Fibroblast of lung (primary cell): Measurements from ENCODE around the gene ZSCAN2. TPM values are rescaled to one million over a fixed set of nuclear protein-coding genes. Genes with fewer than 3 reads are reported as not detected.
A peak's percentile ranks its signal among the peaks of the same experiment; 100 is the strongest.

Experiments used
- DNase-seq, 2 donors: peaks; one replicate each; pipeline versions ENCODE4 v3.0.0 to v3.0.0-alpha.2; 2010; ENCODE audit warnings: low read depth in 2 of 2
- H2AFZ ChIP-seq: 2 replicates; pipeline ENCODE4 v1.5.1; 2012; ENCODE audit warnings: low read length, control low read depth, inconsistent platforms
- H3K27ac ChIP-seq: 2 replicates; pipeline ENCODE4 v1.5.1; 2011; ENCODE audit warnings: low read length, control low read depth; ENCODE audit not compliant: insufficient read depth
- H3K27me3 ChIP-seq: 2 replicates; pipeline ENCODE4 v1.5.1; 2011; ENCODE audit warnings: mild to moderate bottlenecking, low read length; ENCODE audit not compliant: control insufficient read depth, insufficient read depth
- H3K36me3 ChIP-seq: 2 replicates; pipeline ENCODE4 v1.5.1; 2011; ENCODE audit warnings: low read length; ENCODE audit not compliant: control insufficient read depth, insufficient read depth
- H3K4me1 ChIP-seq: 2 replicates; pipeline ENCODE4 v1.5.1; 2011; ENCODE audit warnings: low read length; ENCODE audit not compliant: control insufficient read depth, insufficient read depth; ENCODE audit errors: extremely low read depth
- H3K4me2 ChIP-seq: 2 replicates; pipeline ENCODE4 v1.5.1; 2011; ENCODE audit warnings: low read length, control low read depth; ENCODE audit not compliant: insufficient read depth; ENCODE audit errors: extremely low read depth
- H3K4me3 ChIP-seq, 4 experiments: fragments of 200-600 bp in 1 of 4; sonication (generic) in 1 of 4; replicated peaks in 1 of 4; 2 replicates each; pipeline ENCODE4 v1.5.1; 2011 to 2016; ENCODE audit warnings: low read length in 4 of 4, low read depth in 3 of 4, mild to moderate bottlenecking in 3 of 4, control low read depth in 2 of 4, inconsistent platforms in 1 of 4, mixed read lengths in 1 of 4; ENCODE audit not compliant: insufficient read depth in 1 of 4; ENCODE audit errors: control extremely low read depth in 1 of 4
- H3K79me2 ChIP-seq: 2 replicates; pipeline ENCODE4 v1.5.1; 2012; ENCODE audit warnings: mild to moderate bottlenecking, low read length, inconsistent platforms; ENCODE audit not compliant: control insufficient read depth, insufficient read depth
- H3K9ac ChIP-seq: 2 replicates; pipeline ENCODE4 v1.5.1; 2011; ENCODE audit warnings: mild to moderate bottlenecking, low read length, control low read depth; ENCODE audit not compliant: insufficient read depth
- H3K9me3 ChIP-seq: 2 replicates; pipeline ENCODE4 v1.5.1; 2012; ENCODE audit warnings: low read depth, low read length; ENCODE audit not compliant: control insufficient read depth, insufficient read depth
- H4K20me1 ChIP-seq: 2 replicates; pipeline ENCODE4 v1.5.1; 2011; ENCODE audit warnings: low read length; ENCODE audit not compliant: control insufficient read depth, insufficient read depth; ENCODE audit errors: extremely low read depth
- EZH2 ChIP-seq: IDR thresholded peaks from 2 replicates; pipeline ENCODE4 v1.5.1; 2012; ENCODE audit warnings: low read length, control low read depth, mild to moderate bottlenecking; ENCODE audit errors: missing control alignments
- polyA plus RNA-seq, 2 donors: library from polyadenylated mRNA; depleted of rRNA in 1 of 2; stranded (reverse) in 1 of 2; unstranded in 1 of 2; fragments of >200 nt; gene quantifications; 2 replicates each; pipeline ENCODE4 v1.2.1, GENCODE V29; 2011 to 2012; ENCODE audit warnings: missing spikeins in 1 of 2
- total RNA-seq: library from RNA; depleted of rRNA; stranded (reverse); fragments of >200 nt; gene quantifications from 2 replicates; pipeline ENCODE4 v1.2.1, GENCODE V29; 2014
- TF ChIP-seq, protein P1 (sequence below), 2 donors: IDR thresholded peaks in 1 of 2; conservative IDR thresholded peaks in 1 of 2; 1 replicate in 1 of 2; 2 replicates in 1 of 2; pipeline ENCODE4 v1.5.1; 2011 to 2012; ENCODE audit warnings: low read length in 2 of 2, control low read depth in 1 of 2, inconsistent platforms in 1 of 2, low read depth in 1 of 2, mild to moderate bottlenecking in 1 of 2

ZSCAN2 gene
- total and polyA plus RNA-seq, 2 donors (not counting 1 experiment from before 2014, with no cell fraction given): 6.4 to 9.2 TPM

DNA sequence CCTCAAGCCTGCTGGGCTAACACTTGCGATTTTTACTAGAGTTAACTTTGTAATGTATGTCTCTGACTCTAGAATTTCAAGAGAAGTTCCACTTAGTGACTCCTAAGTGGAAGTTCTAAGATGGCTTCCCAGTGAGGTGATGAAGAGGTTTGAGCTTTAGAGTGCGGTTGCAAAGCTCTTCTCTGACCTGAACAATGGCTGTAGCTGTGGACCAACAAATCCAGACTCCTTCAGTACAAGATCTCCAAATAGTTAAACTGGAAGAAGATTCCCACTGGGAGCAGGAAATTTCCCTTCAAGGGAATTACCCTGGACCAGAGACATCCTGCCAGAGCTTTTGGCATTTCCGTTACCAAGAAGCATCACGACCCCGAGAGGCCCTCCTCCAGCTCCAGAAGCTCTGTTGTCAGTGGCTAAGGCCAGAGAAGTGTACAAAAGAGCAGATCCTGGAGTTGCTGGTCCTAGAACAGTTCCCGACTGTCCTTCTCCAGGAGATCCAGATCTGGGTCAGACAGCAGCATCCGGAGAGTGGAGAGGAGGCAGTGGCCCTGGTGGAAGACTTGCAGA is 31.0 kb downstream of the ZSCAN2 start:
- no peak for DNase-seq
- peak overlapping the region; percentile 69 to 86 (median 78) for H3K4me3 ChIP-seq
- H3K9me3 ChIP-seq: no peaks in the 10 kb centered on the region
- H3K4me1 ChIP-seq: peaks cover 9% of the 10 kb centered on the region
- H3K36me3 ChIP-seq: no peaks in the 10 kb centered on the region
- H3K9ac ChIP-seq: peak overlapping the region; percentile 38
- H3K27ac ChIP-seq: peak overlapping the region; percentile 77
- TF ChIP-seq, protein P1, sequence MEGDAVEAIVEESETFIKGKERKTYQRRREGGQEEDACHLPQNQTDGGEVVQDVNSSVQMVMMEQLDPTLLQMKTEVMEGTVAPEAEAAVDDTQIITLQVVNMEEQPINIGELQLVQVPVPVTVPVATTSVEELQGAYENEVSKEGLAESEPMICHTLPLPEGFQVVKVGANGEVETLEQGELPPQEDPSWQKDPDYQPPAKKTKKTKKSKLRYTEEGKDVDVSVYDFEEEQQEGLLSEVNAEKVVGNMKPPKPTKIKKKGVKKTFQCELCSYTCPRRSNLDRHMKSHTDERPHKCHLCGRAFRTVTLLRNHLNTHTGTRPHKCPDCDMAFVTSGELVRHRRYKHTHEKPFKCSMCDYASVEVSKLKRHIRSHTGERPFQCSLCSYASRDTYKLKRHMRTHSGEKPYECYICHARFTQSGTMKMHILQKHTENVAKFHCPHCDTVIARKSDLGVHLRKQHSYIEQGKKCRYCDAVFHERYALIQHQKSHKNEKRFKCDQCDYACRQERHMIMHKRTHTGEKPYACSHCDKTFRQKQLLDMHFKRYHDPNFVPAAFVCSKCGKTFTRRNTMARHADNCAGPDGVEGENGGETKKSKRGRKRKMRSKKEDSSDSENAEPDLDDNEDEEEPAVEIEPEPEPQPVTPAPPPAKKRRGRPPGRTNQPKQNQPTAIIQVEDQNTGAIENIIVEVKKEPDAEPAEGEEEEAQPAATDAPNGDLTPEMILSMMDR (conservative IDR thresholded peaks at IDR 0.05 in 1 of 2, IDR thresholded peaks at IDR 0.05 in 1 of 2; ENCODE audit: low read depth in 1 of 2, low read length in 2 of 2): no peak
- TF ChIP-seq EZH2: no peak
- H2AFZ ChIP-seq: peak overlapping the region; percentile 94
- H3K27me3 ChIP-seq: no peaks in the 10 kb centered on the region
- H3K79me2 ChIP-seq: peaks cover 12% of the 10 kb centered on the region
- peak overlapping the region; percentile 97 for H3K4me2 ChIP-seq
- no peaks in the 10 kb centered on the region for H4K20me1 ChIP-seq

DNA sequence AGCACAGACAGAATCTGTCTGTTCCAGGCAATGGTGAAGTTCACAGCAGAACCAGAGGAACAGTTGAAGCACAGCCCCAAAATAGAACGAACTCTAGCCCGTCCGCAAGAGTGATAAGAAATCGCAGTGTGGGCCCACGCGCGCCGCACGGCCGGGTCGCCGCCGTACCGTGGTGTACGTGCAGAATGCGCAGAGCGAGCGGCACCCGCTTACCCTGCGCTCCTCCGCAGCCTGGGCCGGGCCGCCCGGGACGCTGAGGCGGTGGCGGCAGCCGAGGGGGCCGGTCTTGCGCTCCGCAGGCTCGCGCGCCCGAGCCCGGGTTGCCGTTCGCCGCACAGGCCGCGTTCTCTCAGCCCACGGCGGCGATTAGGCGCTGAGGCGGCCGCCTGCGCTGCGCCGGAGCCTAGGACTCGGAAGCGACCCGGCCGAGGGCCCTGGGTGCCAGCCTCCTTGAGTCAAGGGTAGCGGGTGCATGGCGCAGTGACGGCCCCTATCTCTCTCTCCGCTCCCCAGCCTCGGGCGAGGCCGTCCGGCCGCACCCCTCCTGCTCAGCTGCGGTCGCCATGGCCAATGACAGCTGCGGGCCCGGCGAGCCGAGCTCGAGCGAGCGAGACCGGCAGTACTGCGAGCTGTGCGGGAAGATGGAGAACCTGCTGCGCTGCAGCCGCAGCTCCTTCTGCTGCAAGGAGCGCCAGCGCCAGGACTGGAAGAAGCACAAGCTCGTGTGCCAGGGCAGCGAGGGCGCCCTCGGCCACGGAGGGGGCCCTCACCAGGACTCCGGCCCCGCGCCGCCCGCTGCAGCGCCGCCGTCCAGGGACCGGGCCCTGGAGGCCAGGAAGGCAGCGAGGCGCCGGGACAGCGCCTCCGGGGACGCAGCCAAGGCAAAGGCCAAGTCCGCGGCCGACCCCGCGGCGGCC is 32.8 kb downstream of the ZSCAN2 start:
- peak overlapping the region; percentile 66 for H3K9ac ChIP-seq
- H3K9me3 ChIP-seq: no peaks in the 10 kb centered on the region
- peaks cover 12% of the 10 kb centered on the region for H3K79me2 ChIP-seq
- no peaks in the 10 kb centered on the region for H4K20me1 ChIP-seq
- peak overlapping the region; percentile 77 for H3K27ac ChIP-seq
- no peaks in the 10 kb centered on the region for H3K27me3 ChIP-seq
- H2AFZ ChIP-seq: peak overlapping the region; percentile 80
- peak overlapping the region; percentile 67 to 86 (median 69) for H3K4me3 ChIP-seq
- TF ChIP-seq, protein P1 (conservative IDR thresholded peaks at IDR 0.05 in 1 of 2, IDR thresholded peaks at IDR 0.05 in 1 of 2; ENCODE audit: low read depth in 1 of 2, low read length in 2 of 2): no peak
- TF ChIP-seq EZH2: no peak
- H3K4me2 ChIP-seq: peak overlapping the region; percentile 93
- H3K4me1 ChIP-seq: peaks cover 9% of the 10 kb centered on the region
- peaks cover 1% of the 10 kb centered on the region for H3K36me3 ChIP-seq
- peak; percentile 68 to 83 for DNase-seq

DNA sequence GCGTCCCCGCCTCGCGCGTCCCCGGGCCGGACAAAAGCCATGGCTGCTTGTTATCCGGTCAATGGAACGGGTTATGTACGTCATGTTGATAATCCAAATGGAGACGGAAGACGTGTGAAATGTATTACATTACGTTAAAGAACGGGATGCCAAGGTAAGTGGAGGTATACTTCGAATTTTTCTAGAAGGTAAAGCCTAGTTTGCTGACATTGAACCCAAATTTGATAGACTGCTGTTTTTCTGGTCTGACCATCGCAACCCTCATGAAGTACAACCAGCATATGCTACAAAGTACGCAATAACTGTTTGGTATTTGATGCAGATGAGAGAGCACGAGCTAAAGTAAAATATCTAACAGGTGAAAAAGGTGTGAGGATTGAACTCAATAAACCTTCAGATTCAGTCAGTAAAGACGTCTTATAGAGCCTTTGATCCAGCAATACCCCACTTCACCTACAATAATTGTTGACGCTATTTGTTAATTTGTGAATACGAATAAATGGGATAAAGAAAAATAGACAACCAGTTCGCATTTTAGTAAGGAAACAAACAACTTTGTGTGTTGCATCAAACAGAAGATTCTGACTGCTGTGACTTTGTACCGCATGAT is 33.5 kb downstream of the ZSCAN2 start:
- no peak for TF ChIP-seq EZH2
- TF ChIP-seq, protein P1 (conservative IDR thresholded peaks at IDR 0.05 in 1 of 2, IDR thresholded peaks at IDR 0.05 in 1 of 2; ENCODE audit: low read depth in 1 of 2, low read length in 2 of 2): no peak
- Histone ChIP-seq H3K36me3 (peaks cover 2% of the 10 kb centered on the region), H4K20me1 (no peaks in the 10 kb centered on the region), H3K4me3 (peak overlapping the region; percentile 67 to 86 (median 69)), H3K4me1 (peaks cover 9% of the 10 kb centered on the region), H3K9me3 (no peaks in the 10 kb centered on the region), H3K4me2 (peak overlapping the region; percentile 93), H3K27ac (peak overlapping the region; percentile 77), H3K27me3 (no peaks in the 10 kb centered on the region), H3K79me2 (peaks cover 12% of the 10 kb centered on the region), H3K9ac (peak overlapping the region; percentile 66), H2AFZ (peak overlapping the region; percentile 69)
- DNase-seq: no peak
